AG10803 (cell line): Measurements from ENCODE around the gene EIF5AL1.
"Not testable (repeated sequence)": the region's sequence is repeated elsewhere in the genome, so short reads cannot be mapped to it uniquely, and the experiment has no call there.

ENCODE experiments used
- DNase-seq: peaks from one replicate; pipeline ENCODE4 v3.0.0; 2010; ENCODE audit warnings: low read depth
- H3K4me3 ChIP-seq: 2 replicates; pipeline ENCODE4 v1.5.1; 2011; ENCODE audit warnings: mild to moderate bottlenecking, low read length, control low read depth
- CTCF ChIP-seq: conservative IDR thresholded peaks from 2 replicates; pipeline ENCODE4 v1.5.1; 2011; ENCODE audit warnings: mild to moderate bottlenecking, low read length, control low read depth, inconsistent platforms

The EIF5AL1 gene

GRCh38 chr10:79511891-79512583, at the start of gene EIF5AL1:
TSS of gene EIF5AL1 (plus strand) at chr10:79512533. CDS start at chr10:79512650, 117 bp downstream.
- H3K4me3 ChIP-seq = not testable (repeated sequence)
- peak; percentile 27 for DNase-seq

GRCh38 chr10:79463578-79464496, 48.5 kb upstream of the EIF5AL1 start:
- no peak overlapping the region for H3K4me3 ChIP-seq
- peak; percentile 45 for DNase-seq
- TF ChIP-seq CTCF = no peak

GRCh38 chr10:79465341-79465740, 47.0 kb upstream of the EIF5AL1 start:
- DNase-seq = no peak
- no peak for TF ChIP-seq CTCF
- H3K4me3 ChIP-seq = no peak overlapping the region

GRCh38 chr10:79468015-79468560, 44.2 kb upstream of the EIF5AL1 start:
- TF ChIP-seq CTCF = no peak
- no peak for DNase-seq
- no peak overlapping the region for H3K4me3 ChIP-seq

GRCh38 chr10:79468841-79469585, 43.3 kb upstream of the EIF5AL1 start:
- no peak overlapping the region for H3K4me3 ChIP-seq
- no peak for DNase-seq
- no peak for TF ChIP-seq CTCF

GRCh38 chr10:79470096-79470495, 42.2 kb upstream of the EIF5AL1 start:
- DNase-seq = no peak
- TF ChIP-seq CTCF = no peak
- H3K4me3 ChIP-seq = no peak overlapping the region

GRCh38 chr10:79471776-79472175, 40.6 kb upstream of the EIF5AL1 start:
- no peak for DNase-seq
- no peak for TF ChIP-seq CTCF
- H3K4me3 ChIP-seq = no peak overlapping the region
